LoVo (cell line): Measurements from ENCODE around the gene FAM210A.
"Not testable (repeated sequence)": the region's sequence is repeated elsewhere in the genome, so short reads cannot be mapped to it uniquely, and the experiment has no call there.

ENCODE experiments used
- DNase-seq: peaks from one replicate; pipeline ENCODE4 v3.0.0-alpha.2; 2016; ENCODE audit warnings: low spot score

The FAM210A gene

GRCh38 chr18:13726232-13726971 is at the start of gene FAM210A, which contains the start of gene RNMT:
FAM210A (minus strand) TSS chr18:13726558; CDS start chr18:13682077, 44,481 bp downstream.
RNMT (plus strand) TSS chr18:13726673; CDS start chr18:13731518, 4,845 bp downstream.
- peak; percentile 96 for DNase-seq

- no peak for DNase-seq
Measured at GRCh38 chr18:13775058-13775457, 48.7 kb upstream of the FAM210A start.

- DNase-seq, result no peak
Measured at GRCh38 chr18:13762690-13763439, 36.5 kb upstream of the FAM210A start.

- no peak for DNase-seq
Measured at GRCh38 chr18:13760047-13760446, 33.7 kb upstream of the FAM210A start.

GRCh38 chr18:13758622-13759021 is 32.3 kb upstream of the FAM210A start:
- no peak for DNase-seq

GRCh38 chr18:13756671-13757070 is 30.3 kb upstream of the FAM210A start:
- DNase-seq, result no peak

GRCh38 chr18:13756261-13756660 is 29.9 kb upstream of the FAM210A start:
- DNase-seq, result no peak

GRCh38 chr18:13751599-13751998 is 25.2 kb upstream of the FAM210A start:
- DNase-seq, result not testable (repeated sequence)

GRCh38 chr18:13746633-13747032 is 20.3 kb upstream of the FAM210A start:
- no peak for DNase-seq

GRCh38 chr18:13745696-13746095 is 19.3 kb upstream of the FAM210A start:
- DNase-seq, result no peak

GRCh38 chr18:13735681-13736080 is 9.3 kb upstream of the FAM210A start:
- no peak for DNase-seq

- DNase-seq, result no peak
Measured at GRCh38 chr18:13730481-13730880, 4.1 kb upstream of the FAM210A start.

GRCh38 chr18:13726972-13727331 is 594 bp upstream of the FAM210A start:
- DNase-seq, result peak; percentile 5

- DNase-seq, result peak; percentile 23
Measured at GRCh38 chr18:13725566-13726231, 659 bp downstream of the FAM210A start.

- no peak for DNase-seq
Measured at GRCh38 chr18:13720847-13721246, 5.5 kb downstream of the FAM210A start.

GRCh38 chr18:13720123-13720522 is 6.2 kb downstream of the FAM210A start:
- DNase-seq, result no peak

GRCh38 chr18:13716916-13717315 is 9.4 kb downstream of the FAM210A start:
- DNase-seq, result no peak

GRCh38 chr18:13715330-13715729 is 11.0 kb downstream of the FAM210A start:
- no peak for DNase-seq

- no peak for DNase-seq
Measured at GRCh38 chr18:13713455-13714055, 12.8 kb downstream of the FAM210A start.

- no peak for DNase-seq
Measured at GRCh38 chr18:13712400-13713131, 13.8 kb downstream of the FAM210A start.

- DNase-seq, result peak; percentile 85
Measured at GRCh38 chr18:13710414-13710831, 15.9 kb downstream of the FAM210A start.

GRCh38 chr18:13703899-13704298 is 22.5 kb downstream of the FAM210A start:
- no peak for DNase-seq
